Chondrocyte (in vitro differentiated cells): ENCODE measurements around the gene LRIG3. TPM values are rescaled to one million over a fixed set of nuclear protein-coding genes. Genes with fewer than 3 reads are reported as not detected.
A peak's percentile ranks its signal among the peaks of the same experiment; 100 is the strongest.

Experiments used
- DNase-seq: peaks from one replicate; pipeline ENCODE4 v3.0.0; 2021; ENCODE audit warnings: mixed read lengths, low spot score
- H3K27ac Mint-ChIP-seq: one replicate; pipeline ENCODE4 v1.8.0; 2021; ENCODE audit warnings: mild to moderate bottlenecking, moderate library complexity, mixed read lengths; ENCODE audit not compliant: unreplicated experiment
- H3K27me3 Mint-ChIP-seq: 2 replicates; pipeline ENCODE4 v1.8.0; 2021; ENCODE audit warnings: low read depth, mixed read lengths
- H3K36me3 Mint-ChIP-seq: 2 replicates; pipeline ENCODE4 v1.8.0; 2021; ENCODE audit warnings: low read depth, mixed read lengths
- H3K4me1 Mint-ChIP-seq: 2 replicates; pipeline ENCODE4 v1.8.0; 2021; ENCODE audit warnings: low read depth, mild to moderate bottlenecking, mixed read lengths
- H3K4me3 Mint-ChIP-seq: one replicate; pipeline ENCODE4 v1.8.0; 2021; ENCODE audit warnings: mild to moderate bottlenecking, moderate library complexity, mixed read lengths; ENCODE audit not compliant: unreplicated experiment
- H3K9me3 Mint-ChIP-seq: 2 replicates; pipeline ENCODE4 v1.8.0; 2021; ENCODE audit warnings: low read depth, mixed read lengths
- total RNA-seq: library from RNA; stranded (reverse); gene quantifications from 3 replicates; pipeline ENCODE4 v1.2.1, GENCODE V29; 2021
- TF ChIP-seq, protein P1 (sequence below): fragments of 200-600 bp; sonication (generic); IDR thresholded peaks from 2 replicates; pipeline ENCODE4 v1.5.0; 2021; ENCODE audit warnings: antibody characterized with exemption, mild to moderate bottlenecking, moderate library complexity

Gene LRIG3
- total RNA-seq, 1 donor from 2014 or later: 85.8 TPM

- no peak for DNase-seq
- no peak overlapping the region for H3K4me3 Mint-ChIP-seq
- no peaks in the 10 kb centered on the region for H3K9me3 Mint-ChIP-seq
- no peak overlapping the region for H3K27ac Mint-ChIP-seq
- TF ChIP-seq, protein P1, sequence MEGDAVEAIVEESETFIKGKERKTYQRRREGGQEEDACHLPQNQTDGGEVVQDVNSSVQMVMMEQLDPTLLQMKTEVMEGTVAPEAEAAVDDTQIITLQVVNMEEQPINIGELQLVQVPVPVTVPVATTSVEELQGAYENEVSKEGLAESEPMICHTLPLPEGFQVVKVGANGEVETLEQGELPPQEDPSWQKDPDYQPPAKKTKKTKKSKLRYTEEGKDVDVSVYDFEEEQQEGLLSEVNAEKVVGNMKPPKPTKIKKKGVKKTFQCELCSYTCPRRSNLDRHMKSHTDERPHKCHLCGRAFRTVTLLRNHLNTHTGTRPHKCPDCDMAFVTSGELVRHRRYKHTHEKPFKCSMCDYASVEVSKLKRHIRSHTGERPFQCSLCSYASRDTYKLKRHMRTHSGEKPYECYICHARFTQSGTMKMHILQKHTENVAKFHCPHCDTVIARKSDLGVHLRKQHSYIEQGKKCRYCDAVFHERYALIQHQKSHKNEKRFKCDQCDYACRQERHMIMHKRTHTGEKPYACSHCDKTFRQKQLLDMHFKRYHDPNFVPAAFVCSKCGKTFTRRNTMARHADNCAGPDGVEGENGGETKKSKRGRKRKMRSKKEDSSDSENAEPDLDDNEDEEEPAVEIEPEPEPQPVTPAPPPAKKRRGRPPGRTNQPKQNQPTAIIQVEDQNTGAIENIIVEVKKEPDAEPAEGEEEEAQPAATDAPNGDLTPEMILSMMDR: peak; percentile 33
- H3K36me3 Mint-ChIP-seq: no peaks in the 10 kb centered on the region
- H3K4me1 Mint-ChIP-seq: peaks cover 45% of the 10 kb centered on the region
- no peaks in the 10 kb centered on the region for H3K27me3 Mint-ChIP-seq
These were observed 11.2 kb upstream of the LRIG3 start for GRCh38 chr12:58931518-58931917.

- no peaks in the 10 kb centered on the region for H3K27me3 Mint-ChIP-seq
- TF ChIP-seq, protein P1: no peak
- DNase-seq: no peak
- no peaks in the 10 kb centered on the region for H3K36me3 Mint-ChIP-seq
- peak overlapping the region; percentile 67 for H3K27ac Mint-ChIP-seq
- H3K9me3 Mint-ChIP-seq: no peaks in the 10 kb centered on the region
- H3K4me1 Mint-ChIP-seq: peaks cover 50% of the 10 kb centered on the region
- no peak overlapping the region for H3K4me3 Mint-ChIP-seq
These were observed 10.5 kb upstream of the LRIG3 start for GRCh38 chr12:58930770-58931324.

DNA sequence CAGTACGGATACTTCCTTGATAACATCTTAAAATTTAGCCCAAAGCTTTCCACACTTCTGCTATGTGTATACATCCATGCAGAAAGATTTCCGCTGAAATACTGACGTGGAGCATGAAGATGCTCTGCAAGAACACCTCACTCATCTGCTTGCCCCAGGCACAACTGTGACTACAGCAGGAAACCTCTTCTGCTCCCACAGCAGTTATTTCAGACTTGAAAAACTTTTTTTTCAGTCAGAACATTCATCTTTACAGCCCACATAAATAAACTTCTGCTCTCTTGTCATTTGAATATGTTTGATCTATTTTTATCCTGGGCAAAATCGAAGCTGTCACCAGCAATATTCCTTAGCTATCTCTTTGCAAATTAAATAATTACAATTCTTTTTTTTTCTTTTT lies 6.8 kb upstream of the LRIG3 start:
- no peak overlapping the region for H3K4me3 Mint-ChIP-seq
- H3K27ac Mint-ChIP-seq: no peak overlapping the region
- no peaks in the 10 kb centered on the region for H3K36me3 Mint-ChIP-seq
- no peaks in the 10 kb centered on the region for H3K27me3 Mint-ChIP-seq
- TF ChIP-seq, protein P1: no peak
- no peaks in the 10 kb centered on the region for H3K9me3 Mint-ChIP-seq
- DNase-seq: no peak
- H3K4me1 Mint-ChIP-seq: peaks cover 54% of the 10 kb centered on the region

DNA sequence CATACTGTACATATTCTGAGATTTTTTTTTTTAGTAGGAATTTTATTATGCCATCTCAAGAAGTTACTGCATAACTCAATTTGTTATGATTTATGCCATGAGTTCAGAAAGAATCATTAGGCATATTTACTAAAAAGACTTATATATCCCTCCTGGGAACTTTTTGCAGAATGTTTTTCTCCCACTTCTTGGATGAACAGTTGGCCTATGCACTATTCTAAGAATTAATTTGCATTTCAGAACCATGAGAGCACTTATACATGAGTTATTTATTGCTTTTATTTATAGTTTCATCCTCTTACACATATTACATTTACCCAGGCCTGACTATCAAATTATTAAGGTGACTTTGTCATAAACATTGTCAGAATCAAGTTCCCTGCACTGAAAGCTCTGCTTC lies 6.3 kb upstream of the LRIG3 start:
- H3K4me1 Mint-ChIP-seq: peaks cover 51% of the 10 kb centered on the region
- H3K36me3 Mint-ChIP-seq: no peaks in the 10 kb centered on the region
- no peaks in the 10 kb centered on the region for H3K27me3 Mint-ChIP-seq
- TF ChIP-seq, protein P1: no peak
- no peak overlapping the region for H3K4me3 Mint-ChIP-seq
- no peak for DNase-seq
- no peaks in the 10 kb centered on the region for H3K9me3 Mint-ChIP-seq
- no peak overlapping the region for H3K27ac Mint-ChIP-seq

DNA sequence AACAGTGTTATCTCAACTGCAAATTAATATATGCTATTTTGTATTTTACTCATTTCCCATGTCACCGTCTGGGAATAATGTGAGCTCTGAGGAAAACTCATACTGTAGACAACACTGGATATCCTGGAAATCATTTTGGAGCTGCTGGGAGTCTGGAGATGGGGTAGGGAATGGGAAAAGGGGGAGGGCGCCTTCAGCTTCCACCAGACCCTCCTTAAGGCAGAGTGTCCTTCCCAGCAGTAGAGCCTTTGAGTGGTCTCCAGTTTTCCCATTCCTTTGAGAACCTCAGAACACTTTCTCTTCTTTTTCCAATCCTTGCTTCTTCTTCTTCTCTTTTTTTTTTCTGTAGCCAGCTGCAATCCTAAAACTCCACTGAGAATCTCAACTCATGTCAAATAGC lies 5.4 kb upstream of the LRIG3 start:
- H3K4me3 Mint-ChIP-seq: no peak overlapping the region
- no peaks in the 10 kb centered on the region for H3K27me3 Mint-ChIP-seq
- no peak for DNase-seq
- no peak overlapping the region for H3K27ac Mint-ChIP-seq
- no peaks in the 10 kb centered on the region for H3K36me3 Mint-ChIP-seq
- no peaks in the 10 kb centered on the region for H3K9me3 Mint-ChIP-seq
- peaks cover 51% of the 10 kb centered on the region for H3K4me1 Mint-ChIP-seq
- TF ChIP-seq, protein P1: no peak
